IMR-90 (cell line): ENCODE measurements around the gene KLF13. TPM values are rescaled to one million over a fixed set of nuclear protein-coding genes. Genes with fewer than 3 reads are reported as not detected.

Experiments used
- ATAC-seq: fragments of 200-7000 bp; cut with Tn5 transposase; 2 replicates; pipeline ENCODE4 v1.9.1; 2020; ENCODE audit warnings: low read depth, mild to moderate bottlenecking, moderate library complexity
- BruUV-seq: library from RNA; stranded (reverse); fragments of 400-500 nt; replicated peaks from 2 replicates; lab custom pipeline; 2021; lab: Mats Ljungman, UMichigan
- CTCF ChIA-PET: fragments of 300-600 bp; formaldehyde crosslinking; extraction: SDS; loops from one replicate; lab custom pipeline; 2021; ENCODE audit warnings: antibody characterized with exemption; lab: Yijun Ruan, JAX
- POLR2A ChIA-PET: fragments of 300-600 bp; sonication (Branson Sonifier 250); formaldehyde crosslinking; loops from one replicate; lab custom pipeline; 2022; ENCODE audit warnings: antibody characterized with exemption; ENCODE audit not compliant: unreplicated experiment; lab: Charles Lee
- DNase-seq: peaks from one replicate; pipeline ENCODE4 v3.0.0; 2013
- H2AFZ ChIP-seq: replicated peaks from 2 replicates; pipeline ENCODE3; 2013; ENCODE audit warnings: low read length, mild to moderate bottlenecking; ENCODE audit not compliant: poor library complexity
- H2AK5ac ChIP-seq: 2 replicates; pipeline ENCODE4 v1.6.1; 2013; ENCODE audit warnings: low read depth, low read length, inconsistent platforms
- H2AK9ac ChIP-seq: replicated peaks from 2 replicates; pipeline ENCODE3; 2013; ENCODE audit warnings: mild to moderate bottlenecking, low read depth, low read length, moderate library complexity; ENCODE audit not compliant: poor library complexity
- H2BK120ac ChIP-seq: 2 replicates; pipeline ENCODE4 v1.6.1; 2013; ENCODE audit warnings: low read depth, low read length, inconsistent platforms
- H2BK15ac ChIP-seq: 3 replicates; pipeline ENCODE4 v1.6.1; 2013; ENCODE audit warnings: low read depth, low read length, inconsistent platforms
- H2BK20ac ChIP-seq: 2 replicates; pipeline ENCODE4 v1.6.1; 2013; ENCODE audit warnings: low read depth, mild to moderate bottlenecking, inconsistent platforms, low read length, moderate library complexity
- H2BK5ac ChIP-seq: 2 replicates; pipeline ENCODE4 v1.6.1; 2013; ENCODE audit warnings: mild to moderate bottlenecking, low read depth, low read length, inconsistent platforms; ENCODE audit not compliant: poor library complexity, severe bottlenecking
- H3K14ac ChIP-seq: replicated peaks from 2 replicates; pipeline ENCODE4 v1.6.1; 2013; ENCODE audit warnings: low read depth, low read length, inconsistent platforms
- H3K18ac ChIP-seq: 2 replicates; pipeline ENCODE4 v1.6.1; 2013; ENCODE audit warnings: low read depth, low read length, control low read depth
- H3K23ac ChIP-seq: 2 replicates; pipeline ENCODE4 v1.6.1; 2013; ENCODE audit warnings: low read depth, low read length, inconsistent platforms
- H3K27ac ChIP-seq: 2 replicates; pipeline ENCODE4 v1.5.1; 2013; ENCODE audit warnings: mild to moderate bottlenecking, control low read depth, low read length; ENCODE audit not compliant: insufficient read depth
- H3K27me3 ChIP-seq: 2 replicates; pipeline ENCODE4 v1.6.1; 2013; ENCODE audit warnings: low read length; ENCODE audit not compliant: control insufficient read depth, insufficient read depth
- H3K36me3 ChIP-seq: 2 replicates; pipeline ENCODE4 v1.6.1; 2013; ENCODE audit warnings: low read length, mixed read lengths; ENCODE audit not compliant: control insufficient read depth, insufficient read depth
- H3K4ac ChIP-seq: 2 replicates; pipeline ENCODE4 v1.6.1; 2013; ENCODE audit warnings: low read depth, low read length, inconsistent platforms
- H3K4me1 ChIP-seq: 2 replicates; pipeline ENCODE4 v1.6.1; 2013; ENCODE audit warnings: low read length, mixed read lengths; ENCODE audit not compliant: control insufficient read depth, insufficient read depth
- H3K4me2 ChIP-seq: 2 replicates; pipeline ENCODE4 v1.6.1; 2013; ENCODE audit warnings: low read depth, mild to moderate bottlenecking, control low read depth, low read length, moderate library complexity
- H3K4me3 ChIP-seq: 2 replicates; pipeline ENCODE4 v1.5.1; 2013; ENCODE audit warnings: low read depth, mild to moderate bottlenecking, control low read depth, low read length, moderate library complexity; ENCODE audit not compliant: insufficient read depth
- H3K56ac ChIP-seq: 2 replicates; pipeline ENCODE4 v1.6.1; 2013; ENCODE audit warnings: low read length, inconsistent platforms; ENCODE audit not compliant: insufficient read depth; ENCODE audit errors: extremely low read depth
- H3K79me1 ChIP-seq, 2 experiments: 2 replicates each; pipeline ENCODE4 v1.6.1; 2013; ENCODE audit warnings: low read length in 2 of 2, inconsistent platforms in 1 of 2, low read depth in 1 of 2
- H3K9ac ChIP-seq: 2 replicates; pipeline ENCODE4 v1.6.1; 2013; ENCODE audit warnings: low read depth, low read length, control low read depth
- H3K9me1 ChIP-seq: 2 replicates; pipeline ENCODE4 v1.6.1; 2013; ENCODE audit warnings: low read length, inconsistent platforms; ENCODE audit not compliant: insufficient read depth
- H3K9me3 ChIP-seq: 2 replicates; pipeline ENCODE4 v1.6.1; 2013; ENCODE audit warnings: low read length; ENCODE audit not compliant: control insufficient read depth, insufficient read depth
- H4K20me1 ChIP-seq: 2 replicates; pipeline ENCODE4 v1.6.1; 2013; ENCODE audit warnings: low read length, inconsistent platforms; ENCODE audit not compliant: insufficient read depth
- H4K5ac ChIP-seq: 2 replicates; pipeline ENCODE4 v1.6.1; 2013; ENCODE audit warnings: mild to moderate bottlenecking, low read depth, low read length, control low read depth
- H4K8ac ChIP-seq, 2 experiments: 2 replicates each; pipeline ENCODE4 v1.6.1; 2013; ENCODE audit warnings: low read depth in 2 of 2, low read length in 2 of 2, control low read depth in 1 of 2, inconsistent platforms in 1 of 2
- H4K91ac ChIP-seq: 2 replicates; pipeline ENCODE4 v1.6.1; 2013; ENCODE audit warnings: low read depth, low read length, inconsistent platforms; ENCODE audit not compliant: insufficient read depth
- BHLHE40 ChIP-seq: fragments of 150-350 bp; IDR thresholded peaks from 2 replicates; pipeline ENCODE4 v1.6.1; 2016; ENCODE audit warnings: mild to moderate bottlenecking, low read depth, low read length
- CEBPB ChIP-seq: IDR thresholded peaks from 2 replicates; pipeline ENCODE4 v1.6.1; 2012; ENCODE audit warnings: low read depth, low read length, improper control_type of control experiment
- CHD1 ChIP-seq: IDR thresholded peaks from 2 replicates; pipeline ENCODE4 v1.6.1; 2012; ENCODE audit warnings: low read depth, low read length, improper control_type of control experiment
- CTCF ChIP-seq: conservative IDR thresholded peaks from 2 replicates; pipeline ENCODE4 v1.5.1; 2012; ENCODE audit warnings: mild to moderate bottlenecking, low read depth, low read length, improper control_type of control experiment
- ELK1 ChIP-seq: fragments of 150-350 bp; IDR thresholded peaks from 2 replicates; pipeline ENCODE4 v1.6.1; 2016; ENCODE audit warnings: low read depth, mild to moderate bottlenecking, low read length, moderate library complexity, borderline replicate concordance
- FOS ChIP-seq: fragments of 150-350 bp; IDR thresholded peaks from 2 replicates; pipeline ENCODE4 v1.6.1; 2016; ENCODE audit warnings: low read depth, low read length
- MAFK ChIP-seq: IDR thresholded peaks from 2 replicates; pipeline ENCODE4 v1.6.1; 2012; ENCODE audit warnings: low read depth, low read length, improper control_type of control experiment
- MAZ ChIP-seq: IDR thresholded peaks from 2 replicates; pipeline ENCODE4 v1.6.1; 2012; ENCODE audit warnings: low read depth, mild to moderate bottlenecking, low read length, improper control_type of control experiment, moderate library complexity, borderline replicate concordance
- MXI1 ChIP-seq: IDR thresholded peaks from 2 replicates; pipeline ENCODE4 v1.6.1; 2012; ENCODE audit warnings: low read depth, mild to moderate bottlenecking, low read length, moderate library complexity, borderline replicate concordance
- NFE2L2 ChIP-seq: fragments of 150-350 bp; IDR thresholded peaks from 2 replicates; pipeline ENCODE4 v1.6.1; 2016; ENCODE audit warnings: low read depth, mild to moderate bottlenecking, low read length
- POLR2A ChIP-seq: IDR thresholded peaks from 2 replicates; pipeline ENCODE4 v1.6.1; 2012; ENCODE audit warnings: mild to moderate bottlenecking, low read depth, low read length
- RAD21 ChIP-seq: IDR thresholded peaks from 2 replicates; pipeline ENCODE4 v1.6.1; 2012; ENCODE audit warnings: low read length, improper control_type of control experiment
- RCOR1 ChIP-seq: IDR thresholded peaks from 2 replicates; pipeline ENCODE4 v1.6.1; 2012; ENCODE audit warnings: mild to moderate bottlenecking, low read length, improper control_type of control experiment; ENCODE audit not compliant: insufficient replicate concordance
- RFX5 ChIP-seq: IDR thresholded peaks from 2 replicates; pipeline ENCODE4 v1.8.0; 2012; ENCODE audit warnings: low read depth, mild to moderate bottlenecking, low read length, moderate library complexity
- SMC3 ChIP-seq: fragments of 150-350 bp; IDR thresholded peaks from 2 replicates; pipeline ENCODE4 v1.6.1; 2016; ENCODE audit warnings: low read depth, mild to moderate bottlenecking, antibody characterized with exemption, low read length, moderate library complexity
- USF2 ChIP-seq: fragments of 150-350 bp; IDR thresholded peaks from 2 replicates; pipeline ENCODE4 v1.6.1; 2017; ENCODE audit warnings: mild to moderate bottlenecking, antibody characterized with exemption, low read length, low read depth
- WGBS, 2 experiments: methylation state at CpG; one replicate each; pipeline versions ENCODE4 v1.1.5 to v1.1.7; 2013; ENCODE audit warnings: missing lambda C conversion rate in 2 of 2; ENCODE audit not compliant: insufficient read length in 1 of 2; ENCODE audit errors: extremely low coverage in 2 of 2; 5-methylcytosine and 5-hydroxymethylcytosine counted together
- dilution Hi-C: fragments of 300-500 bp; cut with HindIII; formaldehyde crosslinking; loops from one replicate; pipeline ENCODE4 v1.14.3; 2018; ENCODE audit warnings: low sequenced_read_pairs; ENCODE audit not compliant: unreplicated experiment
- in situ Hi-C: fragments of 300-500 bp; cut with MboI; formaldehyde crosslinking; loops from 3 replicates; pipeline ENCODE4 v1.14.3; 2019; ENCODE audit warnings: low sequenced_read_pairs, inconsistent platforms, mixed read lengths
- intact Hi-C: fragments of 100-400 bp; cut with micrococcal nuclease; formaldehyde crosslinking; loops from 2 replicates; pipeline ENCODE4 v1.10.0; 2022
- polyA plus RNA-seq, 3 experiments: library from polyadenylated mRNA; depleted of rRNA; stranded (reverse); fragments of >200 nt; gene quantifications; 2 replicates each; pipeline ENCODE4 v1.2.3, GENCODE V29; 2012; ENCODE audit warnings: low replicate concordance in 1 of 3
- total RNA-seq: library from RNA; depleted of rRNA; stranded (reverse); fragments of >200 nt; gene quantifications from 2 replicates; pipeline ENCODE4 v1.2.3, GENCODE V29; 2012

KLF13 gene
- total and polyA plus RNA-seq, 2 of the 4 experiments (the other 2 are of a cell fraction): 9.5 to 10.6 TPM

GRCh38 chr15:31341071-31341470, 14.4 kb downstream of the KLF13 start:
- peak overlapping the region; percentile 24; the same call in 1 of the 2 replicates for H2AK5ac ChIP-seq
- H4K5ac ChIP-seq: no peak overlapping the region
- dilution Hi-C loops: no loop called here
- no peak overlapping the region for H2AFZ ChIP-seq
- in situ Hi-C loops: no loop called here
- no peak for TF ChIP-seq MAFK
- TF ChIP-seq MXI1: no peak
- TF ChIP-seq BHLHE40: no peak
- no peak for TF ChIP-seq CEBPB
- TF ChIP-seq CHD1: no peak
- no peak for TF ChIP-seq RAD21
- TF ChIP-seq POLR2A: no peak
- no peak for TF ChIP-seq RFX5
- no peak for TF ChIP-seq CTCF
- TF ChIP-seq SMC3: no peak
- TF ChIP-seq USF2: no peak
- TF ChIP-seq ELK1: no peak
- no peak for TF ChIP-seq FOS
- TF ChIP-seq RCOR1: no peak
- TF ChIP-seq MAZ: no peak
- TF ChIP-seq NFE2L2: no peak
- H3K79me1 ChIP-seq: peaks cover 44 to 98% of the 10 kb centered on the region in 2 experiments
- no peak overlapping the region for H2BK20ac ChIP-seq
- ATAC-seq (no peak), DNase-seq (no peak)
- no peak overlapping the region for H3K27ac ChIP-seq
- H2BK15ac ChIP-seq: no peak overlapping the region
- H3K18ac ChIP-seq: no peak overlapping the region
- H3K27me3 ChIP-seq: no peaks in the 10 kb centered on the region
- WGBS, 2 experiments: no CpG with 5 or more reads among the region's 4 CpGs
- ChIA-PET CTCF (no interaction called here), POLR2A (no interaction called here)
- H3K4me3 ChIP-seq: no peak overlapping the region
- no TSS peak for BruUV-seq
- H2BK5ac ChIP-seq: no peak overlapping the region
- no peak overlapping the region for H4K91ac ChIP-seq
- H3K9ac ChIP-seq: no peak overlapping the region
- no peak overlapping the region for H3K4ac ChIP-seq
- no peak overlapping the region for H3K14ac ChIP-seq
- H4K20me1 ChIP-seq: peaks cover 96% of the 10 kb centered on the region
- peaks cover 37% of the 10 kb centered on the region for H3K9me1 ChIP-seq
- no peak overlapping the region; the same call in 1 of the 2 replicates for H3K56ac ChIP-seq
- no peak overlapping the region for H2BK120ac ChIP-seq
- no peak overlapping the region for H3K4me2 ChIP-seq
- H3K4me1 ChIP-seq: peaks cover 16% of the 10 kb centered on the region
- H3K23ac ChIP-seq: no peak overlapping the region
- intact Hi-C loops: no loop called here
- no peak overlapping the region for H2AK9ac ChIP-seq
- H3K9me3 ChIP-seq: no peaks in the 10 kb centered on the region
- no peak overlapping the region for H4K8ac ChIP-seq
- H3K36me3 ChIP-seq: no peaks in the 10 kb centered on the region
